Left colon (tissue), 2 donors: Measurements from ENCODE around the gene RIMS1. TPM values are rescaled to one million over a fixed set of nuclear protein-coding genes. Genes with fewer than 3 reads are reported as not detected.

Experiments
- ATAC-seq: fragments of 200-7000 bp; cut with Tn5 transposase; one replicate; pipeline ENCODE4 v1.9.1; 2020; ENCODE audit warnings: mild to moderate bottlenecking, moderate library complexity
- DNase-seq, 2 donors: peaks; one replicate each; pipeline ENCODE4 v3.0.0-alpha.2; 2020
- intact Hi-C, 2 donors: fragments of 100-400 bp; cut with DNase I in 1 of 2; cut with micrococcal nuclease in 1 of 2; formaldehyde crosslinking; loops; one replicate each; pipeline versions ENCODE4 v1.11.2 to v1.14.0; 2022; cut with DNase I, micrococcal nuclease
- long read RNA-seq: library from polyadenylated mRNA; unstranded; transcript quantifications from one replicate; pipeline ENCODE4 v2.0.0, GENCODE V29; 2021
- total RNA-seq, 2 donors: library from RNA; stranded (reverse); fragmentation: NEBNext Ultra II Directional; extraction: Animal tissue kit (Norgen Biotek cat#: 25700); gene quantifications; one replicate each; pipeline ENCODE4 v1.2.1, GENCODE V29; 2021
- donor health status: DM: no; HTN: no; CAD: no.
- donor health status: DM: yes; HTN: yes; CAD: no.

Gene RIMS1
- total RNA-seq: under 1 TPM; 0.28 to 0.43 TPM
- long read RNA-seq: 0 reads

- DNase-seq: no peak
- no peak for ATAC-seq
- intact Hi-C loops: no loop called here
Measured at GRCh38 chr6:71886184-71887005, at the start of gene RIMS1. Gene RIMS1, plus strand, starts transcription at chr6:71886550. Its CDS starts 474 bp downstream, at chr6:71887024.

GRCh38 chr6:71851214-71851613 is 35.1 kb upstream of the RIMS1 start:
- intact Hi-C loops: no loop called here
- DNase-seq (no peak), ATAC-seq (no peak)

DNA sequence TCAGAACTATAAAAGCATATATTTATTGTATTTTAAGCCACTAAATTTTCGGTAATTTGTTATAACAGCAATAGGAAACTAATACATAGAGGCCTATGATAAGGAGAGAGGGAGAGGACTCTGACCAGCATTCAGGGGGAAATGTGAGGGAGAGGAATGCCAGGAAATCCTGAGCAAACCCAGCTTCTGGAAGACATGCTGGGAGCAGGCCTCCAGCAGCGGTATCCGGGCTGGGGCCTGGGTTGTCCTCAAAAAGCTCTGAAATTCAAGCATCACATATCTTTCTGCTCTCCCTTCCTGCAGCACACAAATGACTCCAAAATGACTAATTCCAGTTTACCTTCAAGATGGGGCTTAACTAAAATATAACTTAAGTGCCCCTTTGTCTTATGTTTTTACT is 33.4 kb upstream of the RIMS1 start:
- DNase-seq (no peak), ATAC-seq (no peak)
- intact Hi-C loops: no loop called here

DNA sequence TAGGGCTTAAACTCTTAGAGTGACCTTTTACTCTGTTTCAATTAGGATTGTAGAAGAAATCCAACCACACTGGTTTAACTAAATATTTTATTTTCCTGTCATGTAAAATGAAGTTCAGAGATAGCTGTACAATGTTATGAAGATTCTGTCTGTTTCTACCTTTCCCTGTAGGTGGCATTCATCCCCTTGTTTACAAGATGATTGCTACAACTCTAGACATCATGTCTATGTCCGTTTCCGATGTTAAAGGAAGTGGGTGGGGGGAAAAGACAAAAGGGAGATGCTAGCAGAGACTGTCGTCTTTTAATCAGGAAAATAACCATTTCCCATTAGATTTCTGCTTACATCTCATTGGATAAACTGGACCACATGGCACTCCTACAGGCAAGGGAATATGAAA is 30.9 kb upstream of the RIMS1 start:
- intact Hi-C loops: no loop called here
- no peak for ATAC-seq

GRCh38 chr6:71879016-71879415 is 7.3 kb upstream of the RIMS1 start:
- intact Hi-C loops: no loop called here
- DNase-seq: no peak
- no peak for ATAC-seq

More for the DNA sequence above, 30.9 kb upstream of the RIMS1 start:
- DNase-seq: no peak

DNA sequence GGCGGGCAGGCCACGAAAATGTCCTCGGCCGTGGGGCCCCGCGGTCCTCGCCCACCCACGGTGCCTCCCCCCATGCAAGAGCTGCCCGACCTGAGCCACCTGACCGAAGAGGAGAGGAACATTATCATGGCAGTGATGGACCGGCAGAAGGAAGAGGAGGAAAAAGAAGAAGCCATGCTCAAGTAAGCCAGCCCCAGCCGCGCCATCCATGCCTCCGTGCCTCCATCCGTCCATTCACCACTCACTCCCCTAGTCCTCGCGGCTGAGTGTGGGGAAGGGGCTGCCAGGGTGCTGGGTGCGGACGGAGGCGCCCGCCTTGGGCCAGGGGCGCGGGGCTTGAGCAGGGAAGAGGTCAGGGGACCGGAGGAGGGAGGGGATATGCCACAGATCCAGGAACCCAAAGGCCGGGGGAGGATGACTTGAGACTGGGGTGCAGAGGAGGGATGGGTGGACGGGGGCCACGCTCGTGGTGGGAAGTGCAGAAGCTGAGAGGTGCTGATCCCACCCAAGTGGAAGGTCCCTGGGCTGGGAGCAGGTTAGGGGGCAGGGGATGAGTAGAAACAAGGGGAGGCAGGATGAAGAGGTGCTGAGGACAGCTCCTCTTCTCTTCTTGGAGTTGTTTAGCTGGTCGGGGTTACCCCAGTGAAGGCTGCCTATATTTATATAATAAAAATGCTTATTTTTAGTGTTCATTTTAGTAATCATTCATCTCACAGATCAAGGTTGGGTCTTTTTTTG is 825 bp downstream of the RIMS1 start:
- DNase-seq (no peak), ATAC-seq (no peak)
- intact Hi-C loops: no loop called here

DNA sequence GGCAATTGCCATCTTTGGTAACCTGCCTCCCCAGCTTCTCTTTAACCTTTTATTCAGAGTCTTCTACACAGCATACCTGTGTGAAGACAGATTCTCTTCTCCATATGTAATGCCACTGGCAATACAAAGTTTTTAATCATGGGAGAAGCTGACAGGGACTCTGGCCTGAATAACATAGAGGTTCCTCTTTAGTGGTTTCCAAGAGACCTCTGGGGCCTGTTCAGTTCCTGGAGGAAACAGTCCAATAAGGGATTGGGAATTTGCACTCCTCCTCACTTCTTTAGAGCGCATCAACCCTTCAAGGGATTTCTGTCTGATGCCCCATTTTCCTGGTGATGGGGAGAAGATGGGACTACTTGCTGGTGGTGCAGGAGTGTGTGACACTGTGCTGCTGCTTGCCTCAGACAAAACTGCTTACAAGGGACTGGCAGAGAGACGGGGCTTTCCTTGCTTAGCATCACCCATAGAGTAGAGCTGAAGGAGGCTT is 1.4 kb downstream of the RIMS1 start:
- no peak for ATAC-seq
- DNase-seq: no peak
- intact Hi-C loops: no loop called here

- no peak for DNase-seq
- intact Hi-C loops: no loop called here
- no peak for ATAC-seq
Measured at GRCh38 chr6:71888756-71889340, 2.5 kb downstream of the RIMS1 start.

DNA sequence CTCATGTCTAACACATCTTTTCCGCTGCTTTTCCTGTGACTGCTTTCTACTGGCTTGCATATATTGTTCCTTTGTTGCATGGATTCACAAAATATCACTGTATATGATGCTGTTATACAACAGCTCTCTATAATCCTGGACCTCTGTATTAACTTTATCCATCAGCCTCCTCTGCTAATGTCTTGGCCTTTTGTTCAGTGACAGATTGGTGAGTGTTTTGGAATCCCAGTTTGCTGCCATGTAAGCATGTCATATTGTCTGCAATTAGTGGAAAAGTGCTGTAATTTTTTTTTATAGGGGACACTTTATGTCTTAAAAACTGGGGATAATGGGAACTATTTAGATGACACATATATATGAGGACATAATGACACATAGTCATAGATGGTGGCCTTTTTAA is 3.0 kb downstream of the RIMS1 start:
- no peak for ATAC-seq
- intact Hi-C loops: no loop called here
- DNase-seq: no peak

GRCh38 chr6:71892641-71893040 is 6.3 kb downstream of the RIMS1 start:
- ATAC-seq (no peak), DNase-seq (no peak)
- intact Hi-C loops: no loop called here

GRCh38 chr6:71900642-71901041 is 14.3 kb downstream of the RIMS1 start:
- ATAC-seq: no peak
- DNase-seq: no peak
- intact Hi-C loops: no loop called here

DNA sequence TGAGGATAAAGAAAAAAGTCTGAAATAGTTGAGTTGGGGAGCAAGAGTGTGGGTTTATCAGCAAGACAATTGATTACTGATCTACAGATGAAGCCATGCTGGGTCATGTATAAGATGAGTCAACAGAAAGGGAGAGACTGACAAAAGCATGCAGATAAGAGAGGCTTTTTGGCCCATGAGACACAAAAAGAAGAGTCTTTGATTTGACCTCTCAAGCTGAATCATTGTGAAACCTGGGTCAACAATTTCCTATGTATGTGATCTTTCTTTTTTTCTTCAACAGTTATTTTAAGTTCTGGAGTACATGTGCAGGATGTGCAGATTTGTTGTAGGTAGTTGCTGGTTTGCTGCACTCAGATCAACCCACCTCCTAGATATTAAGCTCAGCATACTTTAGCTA is 15.9 kb downstream of the RIMS1 start:
- DNase-seq (no peak), ATAC-seq (no peak)
- intact Hi-C loops: no loop called here

GRCh38 chr6:71906813-71907212 is 20.5 kb downstream of the RIMS1 start:
- ATAC-seq (no peak), DNase-seq (no peak)
- intact Hi-C loops: no loop called here

DNA sequence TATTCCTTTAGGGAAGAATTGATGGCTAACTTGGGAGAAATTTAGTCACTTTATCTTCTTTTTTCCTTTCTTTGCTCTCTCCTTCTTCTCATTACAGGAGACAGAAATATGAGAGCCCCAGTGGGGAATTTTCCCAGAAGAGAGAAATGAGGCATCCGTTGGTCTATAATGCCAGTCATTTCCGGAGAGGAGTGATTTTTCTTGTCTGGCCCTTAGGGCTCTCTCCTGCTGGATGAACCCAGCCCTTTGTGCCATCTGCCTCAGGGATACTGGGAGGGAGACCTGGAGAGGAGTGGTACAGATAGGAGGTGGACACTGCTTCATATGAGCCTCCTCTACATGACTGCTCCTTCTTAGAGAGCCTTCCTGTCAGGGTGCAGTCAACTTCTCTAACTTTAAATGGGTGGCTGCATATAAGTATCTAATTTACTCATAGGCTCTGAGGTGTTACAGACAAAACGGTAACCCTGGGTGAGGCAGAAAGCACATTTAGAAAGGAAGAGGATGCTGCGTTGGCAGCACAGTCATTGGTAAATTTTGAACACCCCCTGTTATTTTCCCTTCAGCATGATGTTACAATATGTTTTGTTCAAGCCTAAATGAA is 21.9 kb downstream of the RIMS1 start:
- ATAC-seq: no peak
- DNase-seq: no peak
- intact Hi-C loops: no loop called here

- DNase-seq (no peak), ATAC-seq (no peak)
- intact Hi-C loops: no loop called here
Measured at GRCh38 chr6:71913444-71914234, 27.3 kb downstream of the RIMS1 start.

DNA sequence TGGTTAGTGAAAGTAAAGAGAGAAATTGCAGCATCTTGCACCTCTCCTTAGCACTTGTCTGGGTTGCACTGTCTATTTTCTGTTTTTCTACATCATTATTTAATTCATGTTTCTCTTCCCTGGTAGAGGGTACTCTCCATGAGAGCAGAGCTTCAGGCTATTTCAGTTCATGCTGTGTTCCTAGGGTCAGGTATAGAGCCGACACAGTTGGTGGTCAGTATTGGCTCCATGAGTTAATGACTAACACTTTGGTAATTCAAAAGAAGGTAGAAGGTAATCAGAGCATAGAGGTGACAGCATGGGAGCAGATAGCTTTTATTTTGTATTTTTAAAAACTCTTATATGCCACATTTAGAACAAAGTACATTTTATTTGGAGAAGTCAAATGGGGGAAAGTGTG is 42.7 kb downstream of the RIMS1 start:
- intact Hi-C loops: no loop called here

GRCh38 chr6:71933881-71934280 is 47.5 kb downstream of the RIMS1 start:
- no peak for ATAC-seq
- intact Hi-C loops: no loop called here
- DNase-seq: no peak

More for the DNA sequence above, 42.7 kb downstream of the RIMS1 start:
- ATAC-seq (no peak), DNase-seq (no peak)

- DNase-seq (no peak), ATAC-seq (no peak)
- intact Hi-C loops: no loop called here
Measured at GRCh38 chr6:71965404-71965803, 79.1 kb downstream of the RIMS1 start.

- no peak for ATAC-seq
- DNase-seq: no peak
- intact Hi-C loops: no loop called here
Measured at GRCh38 chr6:71967436-71967835, 81.1 kb downstream of the RIMS1 start.
